HEK293 (cell line): ENCODE results near the gene NLRP4.

Experiments
- GLI2 ChIP-seq: fragments of 450-650 bp; formaldehyde crosslinking; IDR thresholded peaks from 2 replicates; pipeline ENCODE4; 2017; ENCODE audit warnings: missing biosample characterization, missing genetic modification characterization, low read depth, borderline replicate concordance
- SALL2 ChIP-seq: fragments of 450-650 bp; formaldehyde crosslinking; IDR thresholded peaks from 2 replicates; pipeline ENCODE4 v1.5.0; 2017; ENCODE audit warnings: missing biosample characterization, mild to moderate bottlenecking, missing genetic modification characterization, borderline replicate concordance
- YY1 ChIP-seq: fragments of 450-650 bp; formaldehyde crosslinking; IDR thresholded peaks from 2 replicates; pipeline ENCODE4 v1.5.1; 2018; ENCODE audit warnings: missing biosample characterization, missing genetic modification characterization
- ZBTB20 ChIP-seq: fragments of 450-650 bp; formaldehyde crosslinking; IDR thresholded peaks from 2 replicates; pipeline ENCODE4 v1.5.1; 2016; ENCODE audit warnings: missing biosample characterization, missing genetic modification characterization
- ZNF37A ChIP-seq: fragments of 450-650 bp; IDR thresholded peaks from 2 replicates; pipeline ENCODE4 v1.5.1; 2018; ENCODE audit warnings: missing biosample characterization, missing genetic modification characterization
- ZNF658 ChIP-seq: fragments of 450-650 bp; formaldehyde crosslinking; IDR thresholded peaks from 2 replicates; pipeline ENCODE4; 2016; ENCODE audit warnings: missing biosample characterization, missing genetic modification characterization
- ZNF747 ChIP-seq: fragments of 450-650 bp; formaldehyde crosslinking; IDR thresholded peaks from 2 replicates; pipeline ENCODE4 v1.5.1; 2016; ENCODE audit warnings: missing biosample characterization, missing genetic modification characterization
- TF ChIP-seq, protein P1 (sequence below): fragments of 450-650 bp; formaldehyde crosslinking; IDR thresholded peaks from 2 replicates; pipeline ENCODE4 v1.5.1; 2016; ENCODE audit warnings: missing biosample characterization, missing genetic modification characterization
- TF ChIP-seq, protein P2 (sequence below): fragments of 450-650 bp; formaldehyde crosslinking; IDR thresholded peaks from 2 replicates; pipeline ENCODE4 v1.5.1; 2016; ENCODE audit warnings: missing biosample characterization, missing genetic modification characterization, low read depth
- TF ChIP-seq, protein P3 (sequence below): fragments of 450-650 bp; formaldehyde crosslinking; IDR thresholded peaks from 2 replicates; pipeline ENCODE4 v1.5.1; 2016; ENCODE audit warnings: missing biosample characterization, missing genetic modification characterization

DNA sequence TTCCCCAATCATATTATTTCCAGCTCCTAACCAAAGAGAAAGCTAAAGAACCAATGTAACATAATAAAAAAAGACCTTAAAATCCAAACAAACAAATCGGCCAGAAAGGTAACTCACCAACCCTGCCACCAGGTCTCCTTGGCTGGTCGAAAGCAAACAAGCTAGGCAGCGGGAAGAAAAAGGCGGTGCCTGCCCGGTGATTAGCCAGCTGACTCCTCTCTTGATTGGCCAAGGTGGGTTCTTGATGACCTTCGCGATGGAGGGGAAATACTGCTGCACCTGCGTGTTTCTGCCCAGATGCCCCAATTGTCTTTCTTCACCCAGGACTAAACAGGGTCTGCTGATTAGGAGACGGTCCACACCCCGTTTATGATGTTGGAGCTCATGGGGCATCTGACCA, 4.5 kb upstream of the NLRP4 start, which contains the start of gene NLRP11:
- TF ChIP-seq ZNF747 (tag by site-specific recombination) = no peak
- TF ChIP-seq, protein P1, sequence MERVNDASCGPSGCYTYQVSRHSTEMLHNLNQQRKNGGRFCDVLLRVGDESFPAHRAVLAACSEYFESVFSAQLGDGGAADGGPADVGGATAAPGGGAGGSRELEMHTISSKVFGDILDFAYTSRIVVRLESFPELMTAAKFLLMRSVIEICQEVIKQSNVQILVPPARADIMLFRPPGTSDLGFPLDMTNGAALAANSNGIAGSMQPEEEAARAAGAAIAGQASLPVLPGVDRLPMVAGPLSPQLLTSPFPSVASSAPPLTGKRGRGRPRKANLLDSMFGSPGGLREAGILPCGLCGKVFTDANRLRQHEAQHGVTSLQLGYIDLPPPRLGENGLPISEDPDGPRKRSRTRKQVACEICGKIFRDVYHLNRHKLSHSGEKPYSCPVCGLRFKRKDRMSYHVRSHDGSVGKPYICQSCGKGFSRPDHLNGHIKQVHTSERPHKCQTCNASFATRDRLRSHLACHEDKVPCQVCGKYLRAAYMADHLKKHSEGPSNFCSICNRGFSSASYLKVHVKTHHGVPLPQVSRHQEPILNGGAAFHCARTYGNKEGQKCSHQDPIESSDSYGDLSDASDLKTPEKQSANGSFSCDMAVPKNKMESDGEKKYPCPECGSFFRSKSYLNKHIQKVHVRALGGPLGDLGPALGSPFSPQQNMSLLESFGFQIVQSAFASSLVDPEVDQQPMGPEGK (tag by site-specific recombination) = no peak
- no peak for TF ChIP-seq ZNF37A
- TF ChIP-seq SALL2 = no peak
- TF ChIP-seq, protein P2, sequence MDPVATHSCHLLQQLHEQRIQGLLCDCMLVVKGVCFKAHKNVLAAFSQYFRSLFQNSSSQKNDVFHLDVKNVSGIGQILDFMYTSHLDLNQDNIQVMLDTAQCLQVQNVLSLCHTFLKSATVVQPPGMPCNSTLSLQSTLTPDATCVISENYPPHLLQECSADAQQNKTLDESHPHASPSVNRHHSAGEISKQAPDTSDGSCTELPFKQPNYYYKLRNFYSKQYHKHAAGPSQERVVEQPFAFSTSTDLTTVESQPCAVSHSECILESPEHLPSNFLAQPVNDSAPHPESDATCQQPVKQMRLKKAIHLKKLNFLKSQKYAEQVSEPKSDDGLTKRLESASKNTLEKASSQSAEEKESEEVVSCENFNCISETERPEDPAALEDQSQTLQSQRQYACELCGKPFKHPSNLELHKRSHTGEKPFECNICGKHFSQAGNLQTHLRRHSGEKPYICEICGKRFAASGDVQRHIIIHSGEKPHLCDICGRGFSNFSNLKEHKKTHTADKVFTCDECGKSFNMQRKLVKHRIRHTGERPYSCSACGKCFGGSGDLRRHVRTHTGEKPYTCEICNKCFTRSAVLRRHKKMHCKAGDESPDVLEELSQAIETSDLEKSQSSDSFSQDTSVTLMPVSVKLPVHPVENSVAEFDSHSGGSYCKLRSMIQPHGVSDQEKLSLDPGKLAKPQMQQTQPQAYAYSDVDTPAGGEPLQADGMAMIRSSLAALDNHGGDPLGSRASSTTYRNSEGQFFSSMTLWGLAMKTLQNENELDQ = no peak
- TF ChIP-seq ZBTB20 (tag by site-specific recombination) = no peak
- no peak for TF ChIP-seq GLI2 (tag by site-specific recombination)
- TF ChIP-seq ZNF658 (tag by site-specific recombination) = no peak
- TF ChIP-seq, protein P3, sequence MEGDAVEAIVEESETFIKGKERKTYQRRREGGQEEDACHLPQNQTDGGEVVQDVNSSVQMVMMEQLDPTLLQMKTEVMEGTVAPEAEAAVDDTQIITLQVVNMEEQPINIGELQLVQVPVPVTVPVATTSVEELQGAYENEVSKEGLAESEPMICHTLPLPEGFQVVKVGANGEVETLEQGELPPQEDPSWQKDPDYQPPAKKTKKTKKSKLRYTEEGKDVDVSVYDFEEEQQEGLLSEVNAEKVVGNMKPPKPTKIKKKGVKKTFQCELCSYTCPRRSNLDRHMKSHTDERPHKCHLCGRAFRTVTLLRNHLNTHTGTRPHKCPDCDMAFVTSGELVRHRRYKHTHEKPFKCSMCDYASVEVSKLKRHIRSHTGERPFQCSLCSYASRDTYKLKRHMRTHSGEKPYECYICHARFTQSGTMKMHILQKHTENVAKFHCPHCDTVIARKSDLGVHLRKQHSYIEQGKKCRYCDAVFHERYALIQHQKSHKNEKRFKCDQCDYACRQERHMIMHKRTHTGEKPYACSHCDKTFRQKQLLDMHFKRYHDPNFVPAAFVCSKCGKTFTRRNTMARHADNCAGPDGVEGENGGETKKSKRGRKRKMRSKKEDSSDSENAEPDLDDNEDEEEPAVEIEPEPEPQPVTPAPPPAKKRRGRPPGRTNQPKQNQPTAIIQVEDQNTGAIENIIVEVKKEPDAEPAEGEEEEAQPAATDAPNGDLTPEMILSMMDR = no peak
- no peak for TF ChIP-seq YY1 (tag by site-specific recombination)
